Breast epithelium (tissue), 4 donors: ENCODE data around the gene NKX2-3. TPM values are rescaled to one million over a fixed set of nuclear protein-coding genes. Genes with fewer than 3 reads are reported as not detected.

Experiments
- DNase-seq, 2 donors: peaks; one replicate each; pipeline ENCODE4 v3.0.0-alpha.2; 2019; ENCODE audit warnings: low spot score in 2 of 2
- H3K27ac ChIP-seq, 2 donors: fragments of 200-600 bp; sonication (generic) in 1 of 2; one replicate each; pipeline ENCODE4 v1.5.1; 2016 to 2019; ENCODE audit warnings: mild to moderate bottlenecking in 1 of 2
- H3K27me3 ChIP-seq, 2 donors: fragments of 200-600 bp; sonication (generic) in 1 of 2; one replicate each; pipeline versions ENCODE4 v1.5.1 to v1.6.0; 2017 to 2019; ENCODE audit warnings: control low read depth in 1 of 2, mild to moderate bottlenecking in 1 of 2
- H3K36me3 ChIP-seq: fragments of 200-600 bp; one replicate; pipeline ENCODE4 v1.5.1; 2019
- H3K4me1 ChIP-seq, 2 donors: fragments of 200-600 bp; sonication (generic); one replicate each; pipeline ENCODE4 v1.5.1; 2016 to 2019; ENCODE audit warnings: control low read depth in 1 of 2
- H3K4me3 ChIP-seq, 3 donors: fragments of 200-600 bp; sonication (generic); 1 replicate in 2 of 3; 2 replicates in 1 of 3; pipeline ENCODE4 v1.5.1; 2016 to 2019; ENCODE audit warnings: mild to moderate bottlenecking in 3 of 3, moderate library complexity in 2 of 3
- H3K9me3 ChIP-seq, 2 donors: fragments of 200-600 bp; sonication (generic) in 1 of 2; one replicate each; pipeline ENCODE4 v1.5.1; 2016 to 2019; ENCODE audit warnings: control low read depth in 1 of 2
- CTCF ChIP-seq, 3 donors: fragments of 450-650 bp; IDR thresholded peaks; one replicate each; pipeline ENCODE4 v1.5.1; 2016 to 2017; ENCODE audit warnings: antibody characterized with exemption in 3 of 3, mild to moderate bottlenecking in 3 of 3, moderate library complexity in 3 of 3
- POLR2A ChIP-seq: fragments of 450-650 bp; IDR thresholded peaks from one replicate; pipeline ENCODE4 v1.6.1; 2016; ENCODE audit warnings: antibody characterized with exemption, mild to moderate bottlenecking, moderate library complexity
- POLR2AphosphoS5 ChIP-seq, 3 donors: sonication (generic); formaldehyde crosslinking; IDR thresholded peaks; one replicate each; pipeline ENCODE4 v1.6.1; 2017; ENCODE audit warnings: antibody characterized with exemption in 3 of 3
- intact Hi-C: fragments of 100-400 bp; cut with DNase I; formaldehyde crosslinking; loops from one replicate; pipeline ENCODE4 v1.15.1; 2023; ENCODE audit warnings: low total_unique reads
- total RNA-seq, 3 donors: library from RNA; depleted of rRNA; stranded (reverse); fragments of >200 nt; gene quantifications; one replicate each; pipeline ENCODE4 v1.1.0, GENCODE V29; 2016

Gene NKX2-3
- total RNA-seq, 3 donors from 2014 or later, result 0.15 TPM; not detected in 2

- H3K27me3 ChIP-seq, result peaks cover 19 to 100% of the 10 kb centered on the region in 2 donors
- intact Hi-C loops, result loop anchor here (2.0 kb wide), 1 partner anchor 56 kb away; no protein-coding TSS in a partner anchor
- H3K4me3 ChIP-seq, result peak overlapping the region in 1 of 3 donors; percentile 5
- DNase-seq, result no peak
- no peaks in the 10 kb centered on the region for H3K36me3 ChIP-seq
- no peaks in the 10 kb centered on the region for H3K9me3 ChIP-seq
- H3K4me1 ChIP-seq, result peaks cover 4 to 8% of the 10 kb centered on the region in 2 donors
- TF ChIP-seq CTCF (IDR thresholded peaks at IDR 0.05) (no peak), POLR2AphosphoS5 (IDR thresholded peaks at IDR 0.05) (no peak), POLR2A (no peak)
- no peak overlapping the region for H3K27ac ChIP-seq
Measured at GRCh38 chr10:99531026-99531695, 1.6 kb upstream of the NKX2-3 start.

- Histone ChIP-seq H3K27ac (no peak overlapping the region), H3K36me3 (no peaks in the 10 kb centered on the region), H3K4me3 (no peak overlapping the region), H3K27me3 (peaks cover 17 to 100% of the 10 kb centered on the region in 2 donors), H3K9me3 (no peaks in the 10 kb centered on the region), H3K4me1 (peaks cover 4 to 8% of the 10 kb centered on the region in 2 donors)
- intact Hi-C loops, result loop anchor here (2.0 kb wide), 1 partner anchor 57 kb away; no protein-coding TSS in a partner anchor
- TF ChIP-seq POLR2AphosphoS5 (IDR thresholded peaks at IDR 0.05) (no peak), CTCF (IDR thresholded peaks at IDR 0.05) (no peak), POLR2A (no peak)
- no peak for DNase-seq
Measured at GRCh38 chr10:99531696-99532593, 797 bp upstream of the NKX2-3 start.

- Histone ChIP-seq H3K4me1 (peaks cover 4 to 8% of the 10 kb centered on the region in 2 donors), H3K36me3 (no peaks in the 10 kb centered on the region), H3K4me3 (no peak overlapping the region), H3K9me3 (no peaks in the 10 kb centered on the region), H3K27me3 (peaks cover 12 to 100% of the 10 kb centered on the region in 2 donors), H3K27ac (no peak overlapping the region)
- intact Hi-C loops, result no loop called here
- no peak for TF ChIP-seq POLR2AphosphoS5 (IDR thresholded peaks at IDR 0.05)
- no peak for TF ChIP-seq POLR2A
- no peak for TF ChIP-seq CTCF (IDR thresholded peaks at IDR 0.05)
- no peak for DNase-seq
Measured at GRCh38 chr10:99533496-99534449, 1.0 kb downstream of the NKX2-3 start.

- intact Hi-C loops, result no loop called here
- peak overlapping the region in 2 of 3 donors; percentile 41 to 63 for H3K4me3 ChIP-seq
- peaks cover 12 to 100% of the 10 kb centered on the region in 2 donors for H3K27me3 ChIP-seq
- peaks cover 4 to 8% of the 10 kb centered on the region in 2 donors for H3K4me1 ChIP-seq
- H3K36me3 ChIP-seq, result no peaks in the 10 kb centered on the region
- DNase-seq, result no peak
- H3K27ac ChIP-seq, result no peak overlapping the region
- no peaks in the 10 kb centered on the region for H3K9me3 ChIP-seq
- no peak for TF ChIP-seq POLR2AphosphoS5 (IDR thresholded peaks at IDR 0.05)
- no peak for TF ChIP-seq CTCF (IDR thresholded peaks at IDR 0.05)
- no peak for TF ChIP-seq POLR2A
Measured at GRCh38 chr10:99534450-99534938, 1.8 kb downstream of the NKX2-3 start.
